PC-9 (cell line): Measurements from ENCODE around the gene CPSF4. TPM values are rescaled to one million over a fixed set of nuclear protein-coding genes. Genes with fewer than 3 reads are reported as not detected.

Experiments
- BruUV-seq: library from RNA; stranded (reverse); fragments of 400-500 nt; replicated peaks from 2 replicates; lab custom pipeline; 2021; lab: Mats Ljungman, UMichigan
- CTCF ChIA-PET: fragments of 300-600 bp; sonication (Branson Sonifier 250); formaldehyde crosslinking; loops from one replicate; lab custom pipeline; 2022; ENCODE audit warnings: antibody characterized with exemption; lab: Charles Lee
- POLR2A ChIA-PET: fragments of 300-600 bp; sonication (Branson Sonifier 250); formaldehyde crosslinking; loops from one replicate; lab custom pipeline; 2022; ENCODE audit warnings: antibody characterized with exemption; ENCODE audit not compliant: unreplicated experiment; lab: Charles Lee
- DNase-seq, 2 experiments: peaks; one replicate each; pipeline versions ENCODE4 v3.0.0 to v3.0.0-alpha.2; 2015 to 2022; ENCODE audit warnings: mixed read lengths in 1 of 2
- H2AFZ ChIP-seq: fragments of 200-600 bp; sonication (generic); 2 replicates; pipeline ENCODE4 v1.8.1; 2017; ENCODE audit warnings: antibody characterized with exemption
- H3F3A ChIP-seq: fragments of 200-600 bp; sonication (generic); 2 replicates; pipeline ENCODE4 v1.8.1; 2017; ENCODE audit warnings: antibody characterized with exemption, mild to moderate bottlenecking, low read depth; ENCODE audit not compliant: insufficient read depth
- H3K27ac ChIP-seq: fragments of 200-600 bp; sonication (generic); 2 replicates; pipeline ENCODE4 v1.6.1; 2016; ENCODE audit warnings: mixed run types
- H3K27me3 ChIP-seq: fragments of 200-600 bp; sonication (generic); 2 replicates; pipeline ENCODE4 v1.6.1; 2016; ENCODE audit warnings: low read depth, mixed run types; ENCODE audit not compliant: insufficient read depth
- H3K36me3 ChIP-seq: fragments of 200-600 bp; sonication (generic); 2 replicates; pipeline ENCODE4 v1.6.1; 2016; ENCODE audit warnings: low read depth, mixed run types
- H3K4me1 ChIP-seq: fragments of 200-600 bp; sonication (generic); replicated peaks from 2 replicates; pipeline ENCODE4 v1.6.1; 2016; ENCODE audit warnings: mixed run types; ENCODE audit not compliant: insufficient read depth
- H3K4me2 ChIP-seq: fragments of 200-600 bp; sonication (generic); 2 replicates; pipeline ENCODE4 v1.6.1; 2017; ENCODE audit warnings: mixed run types
- H3K4me3 ChIP-seq: fragments of 200-600 bp; sonication (generic); 2 replicates; pipeline ENCODE4 v1.6.1; 2016; ENCODE audit warnings: mixed run types
- H3K79me2 ChIP-seq: fragments of 200-600 bp; sonication (generic); 2 replicates; pipeline ENCODE4 v1.6.1; 2017; ENCODE audit warnings: low read depth, mixed run types
- H3K9me2 ChIP-seq: fragments of 200-600 bp; sonication (generic); 2 replicates; pipeline ENCODE4 v1.8.1; 2017; ENCODE audit warnings: mild to moderate bottlenecking; ENCODE audit not compliant: insufficient read depth
- H3K9me3 ChIP-seq: fragments of 200-600 bp; sonication (generic); 2 replicates; pipeline ENCODE4 v1.8.1; 2016; ENCODE audit warnings: low read depth; ENCODE audit not compliant: insufficient read depth
- H4K20me1 ChIP-seq: fragments of 200-600 bp; sonication (generic); 2 replicates; pipeline ENCODE4 v1.8.1; 2017; ENCODE audit not compliant: insufficient read depth
- CTCF ChIP-seq: fragments of 200-600 bp; sonication (generic); conservative IDR thresholded peaks from 2 replicates; pipeline ENCODE4 v1.6.1; 2017; ENCODE audit warnings: mixed run types, antibody characterized with exemption, mild to moderate bottlenecking, moderate library complexity
- EZH2 ChIP-seq: fragments of 200-600 bp; sonication (generic); IDR thresholded peaks from 2 replicates; pipeline ENCODE4 v1.8.0; 2017; ENCODE audit warnings: antibody characterized with exemption, low read depth
- intact Hi-C: fragments of 100-400 bp; cut with micrococcal nuclease; formaldehyde crosslinking; loops from one replicate; pipeline ENCODE4 v1.10.0; 2022; ENCODE audit not compliant: unreplicated experiment
- total RNA-seq: library from RNA; stranded (reverse); gene quantifications from 2 replicates; pipeline ENCODE4 v1.2.3, GENCODE V29; 2021

The CPSF4 gene
- total RNA-seq, 1 experiment from 2014 or later: 69.0 TPM

GRCh38 chr7:99497766-99498545 lies 59.2 kb downstream of the CPSF4 start:
- Histone ChIP-seq H3K4me1 (peaks cover 19% of the 10 kb centered on the region), H3K4me2 (peak overlapping the region; percentile 100), H3K79me2 (peaks cover 57% of the 10 kb centered on the region), H2AFZ (no peak overlapping the region), H3K36me3 (peaks cover 27% of the 10 kb centered on the region), H3K9me3 (peaks cover 15% of the 10 kb centered on the region), H3K27me3 (no peaks in the 10 kb centered on the region), H3K4me3 (peak overlapping the region; percentile 76), H3F3A (peaks cover 15% of the 10 kb centered on the region; the same call in 1 of the 2 replicates), H3K27ac (no peak overlapping the region), H4K20me1 (peaks cover 14% of the 10 kb centered on the region), H3K9me2 (no peaks in the 10 kb centered on the region)
- no peak for TF ChIP-seq CTCF
- TF ChIP-seq EZH2: no peak
- no TSS peak for BruUV-seq
- ChIA-PET CTCF (no interaction called here), POLR2A (interaction anchor here (0.6 kb wide), 1 partner anchor 23 kb away, joined by 3 read pairs; no protein-coding TSS in a partner anchor)
- intact Hi-C loops: no loop called here
- DNase-seq: no peak

- H3K9me3 ChIP-seq: peaks cover 9% of the 10 kb centered on the region
- BruUV-seq: no TSS peak
- H4K20me1 ChIP-seq: peaks cover 14% of the 10 kb centered on the region
- intact Hi-C loops: no loop called here
- no peaks in the 10 kb centered on the region for H3K27me3 ChIP-seq
- H2AFZ ChIP-seq: no peak overlapping the region
- POLR2A ChIA-PET: interaction anchor here (0.6 kb wide), 1 partner anchor 22 kb away, joined by 3 read pairs; no protein-coding TSS in a partner anchor
- no peak overlapping the region for H3K27ac ChIP-seq
- no peaks in the 10 kb centered on the region for H3K9me2 ChIP-seq
- CTCF ChIA-PET: interaction anchor here (0.7 kb wide), 1 partner anchor 57 kb away, joined by 14 read pairs; no protein-coding TSS in a partner anchor
- DNase-seq: no peak
- H3K79me2 ChIP-seq: peaks cover 57% of the 10 kb centered on the region
- H3K36me3 ChIP-seq: peaks cover 21% of the 10 kb centered on the region
- TF ChIP-seq CTCF (no peak), EZH2 (no peak)
- peak overlapping the region; percentile 76 for H3K4me3 ChIP-seq
- peaks cover 18% of the 10 kb centered on the region; the same call in 1 of the 2 replicates for H3F3A ChIP-seq
- H3K4me2 ChIP-seq: peak overlapping the region; percentile 100
- H3K4me1 ChIP-seq: peaks cover 19% of the 10 kb centered on the region
Measured at GRCh38 chr7:99498546-99498944, 59.8 kb downstream of the CPSF4 start.

- Histone ChIP-seq H2AFZ (peak overlapping the region; percentile 96), H3K27ac (peak overlapping the region; percentile 57; the same call in 1 of the 2 replicates), H3K4me1 (peaks cover 19% of the 10 kb centered on the region), H3K4me2 (peak overlapping the region; percentile 100), H3K9me3 (peaks cover 7% of the 10 kb centered on the region), H3F3A (0 out of 2 replicates have a peak, but pooled peaks cover 13% of the 10 kb centered on the region), H3K79me2 (peaks cover 57% of the 10 kb centered on the region), H3K4me3 (peak overlapping the region; percentile 76), H3K36me3 (peaks cover 13% of the 10 kb centered on the region), H3K9me2 (no peaks in the 10 kb centered on the region), H4K20me1 (peaks cover 14% of the 10 kb centered on the region), H3K27me3 (no peaks in the 10 kb centered on the region)
- TF ChIP-seq EZH2 (no peak), CTCF (no peak)
- ChIA-PET POLR2A (interaction anchor here (0.5 to 0.6 kb wide), 2 partner anchors 209 to 340 kb away, joined by 3 read pairs; no protein-coding TSS in a partner anchor), CTCF (interaction anchor here (0.7 kb wide), 1 partner anchor 57 kb away, joined by 14 read pairs; no protein-coding TSS in a partner anchor)
- intact Hi-C loops: no loop called here
- no peak for DNase-seq
- no TSS peak for BruUV-seq
Measured at GRCh38 chr7:99499371-99499720, 60.6 kb downstream of the CPSF4 start.
